ENCODE results near the gene RUSC2. TPM values are rescaled to one million over a fixed set of nuclear protein-coding genes. Genes with fewer than 3 reads are reported as not detected.

The RUSC2 gene
- total RNA-seq, 1 experiment from 2014 or later: 49.9 TPM

DNA sequence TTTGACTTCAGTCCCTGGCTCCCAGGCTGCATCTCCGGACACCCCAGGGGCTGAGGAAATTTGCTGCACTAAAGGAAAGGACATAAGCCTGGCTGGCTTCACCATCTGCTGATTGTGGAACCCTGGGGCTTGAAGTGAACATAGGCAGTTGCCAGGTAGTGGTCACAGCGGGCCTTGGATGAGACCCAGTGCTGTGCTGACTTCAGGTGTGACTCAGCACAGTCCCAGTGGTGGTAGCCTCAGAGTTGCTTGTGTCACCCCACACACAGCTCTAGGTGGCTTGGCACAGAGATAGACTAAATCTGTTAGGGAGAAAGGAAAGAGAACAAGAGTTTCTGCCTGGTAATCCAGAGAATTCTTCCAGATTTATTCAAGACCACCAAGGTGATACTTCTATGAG is 36.1 kb upstream of the RUSC2 start:
- TF ChIP-seq TCF7L2 (IDR thresholded peaks at IDR 0.05; ENCODE audit: low read depth, low read length) (no peak), POLR2AphosphoS5 (IDR thresholded peaks at IDR 0.05; ENCODE audit: low read depth, low read length) (no peak), SIN3A (IDR thresholded peaks at IDR 0.05; ENCODE audit: borderline replicate concordance, insufficient read depth, low read depth, low read length) (no peak)
- TF ChIP-seq, protein P1, sequence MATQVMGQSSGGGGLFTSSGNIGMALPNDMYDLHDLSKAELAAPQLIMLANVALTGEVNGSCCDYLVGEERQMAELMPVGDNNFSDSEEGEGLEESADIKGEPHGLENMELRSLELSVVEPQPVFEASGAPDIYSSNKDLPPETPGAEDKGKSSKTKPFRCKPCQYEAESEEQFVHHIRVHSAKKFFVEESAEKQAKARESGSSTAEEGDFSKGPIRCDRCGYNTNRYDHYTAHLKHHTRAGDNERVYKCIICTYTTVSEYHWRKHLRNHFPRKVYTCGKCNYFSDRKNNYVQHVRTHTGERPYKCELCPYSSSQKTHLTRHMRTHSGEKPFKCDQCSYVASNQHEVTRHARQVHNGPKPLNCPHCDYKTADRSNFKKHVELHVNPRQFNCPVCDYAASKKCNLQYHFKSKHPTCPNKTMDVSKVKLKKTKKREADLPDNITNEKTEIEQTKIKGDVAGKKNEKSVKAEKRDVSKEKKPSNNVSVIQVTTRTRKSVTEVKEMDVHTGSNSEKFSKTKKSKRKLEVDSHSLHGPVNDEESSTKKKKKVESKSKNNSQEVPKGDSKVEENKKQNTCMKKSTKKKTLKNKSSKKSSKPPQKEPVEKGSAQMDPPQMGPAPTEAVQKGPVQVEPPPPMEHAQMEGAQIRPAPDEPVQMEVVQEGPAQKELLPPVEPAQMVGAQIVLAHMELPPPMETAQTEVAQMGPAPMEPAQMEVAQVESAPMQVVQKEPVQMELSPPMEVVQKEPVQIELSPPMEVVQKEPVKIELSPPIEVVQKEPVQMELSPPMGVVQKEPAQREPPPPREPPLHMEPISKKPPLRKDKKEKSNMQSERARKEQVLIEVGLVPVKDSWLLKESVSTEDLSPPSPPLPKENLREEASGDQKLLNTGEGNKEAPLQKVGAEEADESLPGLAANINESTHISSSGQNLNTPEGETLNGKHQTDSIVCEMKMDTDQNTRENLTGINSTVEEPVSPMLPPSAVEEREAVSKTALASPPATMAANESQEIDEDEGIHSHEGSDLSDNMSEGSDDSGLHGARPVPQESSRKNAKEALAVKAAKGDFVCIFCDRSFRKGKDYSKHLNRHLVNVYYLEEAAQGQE (IDR thresholded peaks at IDR 0.05; ENCODE audit: insufficient read depth in 1 of 2, low read depth in 2 of 2, low read length in 1 of 2): no peak
- TF ChIP-seq, protein P2, sequence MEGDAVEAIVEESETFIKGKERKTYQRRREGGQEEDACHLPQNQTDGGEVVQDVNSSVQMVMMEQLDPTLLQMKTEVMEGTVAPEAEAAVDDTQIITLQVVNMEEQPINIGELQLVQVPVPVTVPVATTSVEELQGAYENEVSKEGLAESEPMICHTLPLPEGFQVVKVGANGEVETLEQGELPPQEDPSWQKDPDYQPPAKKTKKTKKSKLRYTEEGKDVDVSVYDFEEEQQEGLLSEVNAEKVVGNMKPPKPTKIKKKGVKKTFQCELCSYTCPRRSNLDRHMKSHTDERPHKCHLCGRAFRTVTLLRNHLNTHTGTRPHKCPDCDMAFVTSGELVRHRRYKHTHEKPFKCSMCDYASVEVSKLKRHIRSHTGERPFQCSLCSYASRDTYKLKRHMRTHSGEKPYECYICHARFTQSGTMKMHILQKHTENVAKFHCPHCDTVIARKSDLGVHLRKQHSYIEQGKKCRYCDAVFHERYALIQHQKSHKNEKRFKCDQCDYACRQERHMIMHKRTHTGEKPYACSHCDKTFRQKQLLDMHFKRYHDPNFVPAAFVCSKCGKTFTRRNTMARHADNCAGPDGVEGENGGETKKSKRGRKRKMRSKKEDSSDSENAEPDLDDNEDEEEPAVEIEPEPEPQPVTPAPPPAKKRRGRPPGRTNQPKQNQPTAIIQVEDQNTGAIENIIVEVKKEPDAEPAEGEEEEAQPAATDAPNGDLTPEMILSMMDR (IDR thresholded peaks at IDR 0.05): no peak
- Histone ChIP-seq H3K27me3 (ENCODE audit: control insufficient read depth, insufficient read depth, low read length) (peaks cover 11% of the 10 kb centered on the region; the same call in 1 of the 2 replicates), H3K4me3 (ENCODE audit: low read depth in 2 of 2, low read length in 2 of 2) (no peak overlapping the region), H3K27ac (ENCODE audit: low read length) (no peak overlapping the region), H3K9me3 (ENCODE audit: control insufficient read depth, insufficient read depth, low read depth, low read length) (no peaks in the 10 kb centered on the region), H3K4me1 (ENCODE audit: control insufficient read depth, insufficient read depth, low read length) (no peaks in the 10 kb centered on the region), H3K36me3 (ENCODE audit: control insufficient read depth, insufficient read depth, low read length) (no peaks in the 10 kb centered on the region)
- BruUV-seq (replicated peaks): no TSS peak
- DNase-seq (ENCODE audit: low read depth, low spot score): no peak
- in situ Hi-C loops (cut with HindIII; ENCODE audit: low pct_unique_long_range_greater_than_20kb, low sequenced_read_pairs): no loop called here
- ChIA-PET CTCF (no interaction called here), POLR2A (no interaction called here)
- no peak for ATAC-seq
- intact Hi-C loops (cut with micrococcal nuclease; ENCODE audit: unreplicated experiment): no loop called here

DNA sequence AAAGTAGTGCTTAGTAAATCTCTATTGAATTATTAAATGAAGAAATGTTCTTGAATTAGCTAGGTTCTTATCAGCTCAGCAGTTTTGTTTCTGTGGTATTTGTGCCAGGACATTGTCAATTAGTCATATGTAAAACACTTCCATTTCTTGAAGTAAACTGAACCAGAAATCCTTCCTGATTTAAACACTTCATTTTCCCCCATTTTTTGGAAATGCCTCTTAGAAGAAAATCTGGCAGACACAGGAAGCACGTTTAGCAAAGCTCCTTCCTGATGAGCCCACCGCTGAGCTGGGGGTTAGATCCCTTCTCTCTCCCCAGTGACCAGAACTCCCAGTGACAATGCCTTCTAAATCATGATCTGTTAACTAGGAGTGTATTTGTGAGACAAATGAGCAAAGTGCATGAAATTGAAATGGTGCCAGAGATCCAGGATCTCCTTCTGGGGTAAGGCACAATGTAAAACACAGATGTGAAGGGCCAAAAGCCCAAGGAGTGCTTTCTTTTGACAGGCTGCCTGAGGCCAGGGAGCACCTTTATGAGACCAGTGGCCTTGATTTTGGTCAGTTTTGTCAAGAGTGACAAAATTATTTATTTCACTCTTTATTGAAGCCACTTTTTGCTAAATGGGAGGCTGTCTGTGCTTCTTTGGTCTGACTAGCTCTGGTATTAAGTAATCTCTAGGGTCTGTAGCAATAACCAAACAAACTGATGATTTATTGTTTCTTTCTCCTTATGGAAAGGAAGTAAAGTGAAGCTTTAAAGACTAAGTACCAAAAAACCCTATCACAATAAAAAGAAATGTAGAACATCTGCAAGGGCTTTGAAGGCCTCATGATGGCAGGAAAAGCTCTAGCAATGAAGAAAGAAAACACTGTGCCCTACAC is 25.5 kb upstream of the RUSC2 start:
- H3K27ac ChIP-seq (ENCODE audit: low read length): no peak overlapping the region
- no peaks in the 10 kb centered on the region for H3K27me3 ChIP-seq (ENCODE audit: control insufficient read depth, insufficient read depth, low read length)
- intact Hi-C loops (cut with micrococcal nuclease; ENCODE audit: unreplicated experiment) (no loop called here), in situ Hi-C loops (cut with HindIII; ENCODE audit: low pct_unique_long_range_greater_than_20kb, low sequenced_read_pairs) (no loop called here)
- ChIA-PET POLR2A (no interaction called here), CTCF (no interaction called here)
- no peaks in the 10 kb centered on the region for H3K4me1 ChIP-seq (ENCODE audit: control insufficient read depth, insufficient read depth, low read length)
- BruUV-seq (replicated peaks): no TSS peak
- no peak overlapping the region for H3K4me3 ChIP-seq (ENCODE audit: low read depth in 2 of 2, low read length in 2 of 2)
- TF ChIP-seq TCF7L2 (IDR thresholded peaks at IDR 0.05; ENCODE audit: low read depth, low read length) (no peak), POLR2AphosphoS5 (IDR thresholded peaks at IDR 0.05; ENCODE audit: low read depth, low read length) (no peak), SIN3A (IDR thresholded peaks at IDR 0.05; ENCODE audit: borderline replicate concordance, insufficient read depth, low read depth, low read length) (no peak)
- TF ChIP-seq, protein P1 (IDR thresholded peaks at IDR 0.05; ENCODE audit: insufficient read depth in 1 of 2, low read depth in 2 of 2, low read length in 1 of 2): no peak
- TF ChIP-seq, protein P2 (IDR thresholded peaks at IDR 0.05): no peak
- no peaks in the 10 kb centered on the region for H3K36me3 ChIP-seq (ENCODE audit: control insufficient read depth, insufficient read depth, low read length)
- DNase-seq (ENCODE audit: low read depth, low spot score) (no peak), ATAC-seq (no peak)
- H3K9me3 ChIP-seq (ENCODE audit: control insufficient read depth, insufficient read depth, low read depth, low read length): peaks cover 3% of the 10 kb centered on the region; the same call in 1 of the 2 replicates

All from Panc1 (cell line).